ENCODE results near the gene FKBP7. TPM values are rescaled to one million over a fixed set of nuclear protein-coding genes. Genes with fewer than 3 reads are reported as not detected.
A peak's percentile ranks its signal among the peaks of the same experiment; 100 is the strongest.
"Not testable (repeated sequence)": the region's sequence is repeated elsewhere in the genome, so short reads cannot be mapped to it uniquely, and the experiment has no call there.

The FKBP7 gene
- total RNA-seq, result 10 to 100 TPM; 12.3 to 26.0 (median 17.5) TPM

DNA sequence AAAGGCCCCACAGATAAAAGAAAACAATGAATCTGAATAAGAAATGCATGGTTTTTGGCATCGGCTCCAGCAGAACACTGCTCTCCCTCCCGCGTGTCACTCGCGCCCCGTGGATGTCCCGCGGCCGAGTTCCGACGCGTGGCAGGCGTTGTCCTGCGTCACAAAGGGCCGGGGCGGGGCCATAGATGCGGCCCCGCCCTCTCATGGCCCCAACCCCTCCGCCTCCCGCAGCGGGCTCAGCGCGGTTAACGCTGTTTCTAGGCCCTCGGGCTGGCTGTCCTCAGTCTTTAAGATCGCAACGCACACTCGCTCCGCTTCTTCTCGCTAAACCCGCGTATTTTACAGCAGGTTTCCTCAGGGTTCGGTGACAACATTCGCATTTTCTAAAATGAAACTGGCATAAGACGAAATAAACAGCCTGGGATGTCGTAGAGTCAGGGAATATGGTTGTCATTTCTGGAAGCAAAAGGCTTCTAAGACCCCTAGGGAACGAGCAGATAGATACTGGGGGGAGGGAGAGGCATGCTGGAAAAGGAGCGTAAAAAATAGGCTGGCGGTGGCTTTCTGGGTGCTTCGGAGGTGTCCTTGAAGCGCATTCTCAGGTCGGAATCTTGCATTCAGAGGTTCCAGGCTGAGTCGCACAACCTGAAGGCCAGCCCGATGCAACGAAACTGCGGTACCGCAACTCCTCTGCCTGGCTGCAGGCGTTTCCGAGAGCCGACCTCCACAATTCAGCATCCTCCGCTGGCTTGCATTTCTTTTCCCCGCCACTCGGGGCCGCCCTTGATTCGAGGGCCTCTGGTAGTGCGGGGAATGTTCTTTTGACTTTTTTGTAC is at the start of gene FKBP7:
FKBP7 (minus strand) TSS at position 162 of the 836 bp plus-strand sequence; CDS start at position 61, 101 bp downstream.
- no peaks in the 10 kb centered on the region for H3K27me3 ChIP-seq
- peak; percentile 84 to 85 for DNase-seq (ENCODE audit: low spot score in 2 of 2)
- TF ChIP-seq POLR2A (IDR thresholded peaks at IDR 0.05) (peak; percentile 94 to 97), EP300 (IDR thresholded peaks at IDR 0.05) (peak; percentile 92 to 99)
- TF ChIP-seq, protein P1, sequence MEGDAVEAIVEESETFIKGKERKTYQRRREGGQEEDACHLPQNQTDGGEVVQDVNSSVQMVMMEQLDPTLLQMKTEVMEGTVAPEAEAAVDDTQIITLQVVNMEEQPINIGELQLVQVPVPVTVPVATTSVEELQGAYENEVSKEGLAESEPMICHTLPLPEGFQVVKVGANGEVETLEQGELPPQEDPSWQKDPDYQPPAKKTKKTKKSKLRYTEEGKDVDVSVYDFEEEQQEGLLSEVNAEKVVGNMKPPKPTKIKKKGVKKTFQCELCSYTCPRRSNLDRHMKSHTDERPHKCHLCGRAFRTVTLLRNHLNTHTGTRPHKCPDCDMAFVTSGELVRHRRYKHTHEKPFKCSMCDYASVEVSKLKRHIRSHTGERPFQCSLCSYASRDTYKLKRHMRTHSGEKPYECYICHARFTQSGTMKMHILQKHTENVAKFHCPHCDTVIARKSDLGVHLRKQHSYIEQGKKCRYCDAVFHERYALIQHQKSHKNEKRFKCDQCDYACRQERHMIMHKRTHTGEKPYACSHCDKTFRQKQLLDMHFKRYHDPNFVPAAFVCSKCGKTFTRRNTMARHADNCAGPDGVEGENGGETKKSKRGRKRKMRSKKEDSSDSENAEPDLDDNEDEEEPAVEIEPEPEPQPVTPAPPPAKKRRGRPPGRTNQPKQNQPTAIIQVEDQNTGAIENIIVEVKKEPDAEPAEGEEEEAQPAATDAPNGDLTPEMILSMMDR (IDR thresholded peaks at IDR 0.05), result peak; percentile 51 to 72 (median 64)
- peak within 1 kb of the TSS; percentile 65 to 79 (median 68) for H3K4me3 ChIP-seq
- 2 to 4% methylated on average over 56 of the region's 56 CpGs for WGBS, 2 donors
- H3K4me1 ChIP-seq, result peaks cover 0 to 54% (median 21%) of the 10 kb centered on the region in 4 donors
- H3K9me3 ChIP-seq, result no peaks in the 10 kb centered on the region
- peak within 1 kb of the TSS; percentile 94 to 98 (median 98) for H3K27ac ChIP-seq
- H3K36me3 ChIP-seq, result no peaks in the 10 kb centered on the region

DNA sequence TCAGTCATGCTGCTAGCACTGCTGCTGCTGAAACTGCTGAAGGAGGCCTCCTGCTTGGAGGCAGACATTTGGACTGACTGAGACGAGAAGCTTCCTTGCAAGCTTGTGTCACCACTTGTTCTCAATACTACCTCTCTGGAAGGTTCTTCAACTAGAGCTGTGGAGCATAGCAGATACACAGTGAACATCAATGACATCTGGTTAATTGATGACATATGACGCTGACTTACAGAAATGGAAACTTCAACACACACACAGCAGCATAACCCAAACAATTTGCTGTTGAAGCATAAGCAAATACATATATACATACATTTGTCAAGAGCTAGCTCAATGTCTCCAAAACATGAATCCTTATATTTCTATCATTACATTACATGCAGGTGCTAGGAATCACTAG is 49.2 kb upstream of the FKBP7 start:
- peaks cover 0 to 10% (median 2%) of the 10 kb centered on the region in 4 donors for H3K4me1 ChIP-seq
- DNase-seq (ENCODE audit: low spot score in 2 of 2), result no peak
- H3K36me3 ChIP-seq, result peaks cover 0 to 20% (median 0%) of the 10 kb centered on the region in 3 donors
- WGBS, 2 donors, result 87 to 89% methylated on average over 2 of the region's 2 CpGs
- TF ChIP-seq POLR2A (IDR thresholded peaks at IDR 0.05) (no peak), EP300 (IDR thresholded peaks at IDR 0.05) (no peak)
- TF ChIP-seq, protein P1 (IDR thresholded peaks at IDR 0.05), result no peak
- no peak overlapping the region for H3K27ac ChIP-seq
- H3K27me3 ChIP-seq, result no peaks in the 10 kb centered on the region
- no peaks in the 10 kb centered on the region for H3K9me3 ChIP-seq
- no peak overlapping the region for H3K4me3 ChIP-seq

- TF ChIP-seq, protein P1 (IDR thresholded peaks at IDR 0.05), result no peak
- TF ChIP-seq POLR2A (IDR thresholded peaks at IDR 0.05) (no peak), EP300 (IDR thresholded peaks at IDR 0.05) (no peak)
- DNase-seq (ENCODE audit: low spot score in 2 of 2), result no peak
- Histone ChIP-seq H3K9me3 (no peaks in the 10 kb centered on the region), H3K4me1 (peaks cover 0 to 10% (median 2%) of the 10 kb centered on the region in 4 donors), H3K36me3 (peaks cover 0 to 11% (median 0%) of the 10 kb centered on the region in 3 donors), H3K27me3 (no peaks in the 10 kb centered on the region), H3K27ac (no peak overlapping the region), H3K4me3 (no peak overlapping the region)
- 94 to 96% methylated on average over 4 of the region's 4 CpGs for WGBS, 2 donors
These were observed 47.9 kb upstream of the FKBP7 start for GRCh38 chr2:178526256-178526655.

DNA sequence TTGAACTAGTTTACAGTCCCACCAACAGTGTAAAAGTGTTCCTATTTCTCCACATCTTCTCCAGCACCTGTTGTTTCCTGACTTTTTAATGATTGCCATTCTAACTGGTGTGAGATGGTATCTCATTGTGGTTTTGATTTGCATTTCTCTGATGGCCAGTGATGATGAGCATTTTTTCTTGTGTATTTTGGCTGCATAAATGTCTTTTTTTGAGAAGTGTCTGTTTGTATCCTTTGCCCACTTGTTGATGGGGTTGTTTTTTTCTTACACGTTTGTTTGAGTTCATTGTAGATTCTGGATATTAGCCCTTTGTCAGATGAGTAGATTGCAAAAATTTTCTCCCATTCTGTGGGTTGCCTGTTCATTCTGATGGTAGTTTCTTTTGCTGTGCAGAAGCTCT is 47.1 kb upstream of the FKBP7 start:
- not testable (repeated sequence) for H3K27me3 ChIP-seq

DNA sequence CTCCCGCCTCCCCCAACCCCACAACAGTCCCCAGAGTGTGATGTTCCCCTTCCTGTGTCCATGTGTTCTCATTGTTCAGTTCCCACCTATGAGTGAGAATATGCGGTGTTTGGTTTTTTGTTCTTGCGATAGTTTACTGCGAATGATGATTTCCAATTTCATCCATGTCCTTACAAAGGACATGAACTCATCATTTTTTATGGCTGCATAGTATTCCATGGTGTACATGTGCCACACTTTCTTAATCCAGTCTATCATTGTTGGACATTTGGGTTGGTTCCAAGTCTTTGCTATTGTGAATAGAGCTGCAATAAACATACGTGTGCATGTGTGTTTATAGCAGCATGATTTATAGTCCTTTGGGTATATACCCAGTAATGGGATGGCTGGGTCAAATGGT is 46.6 kb upstream of the FKBP7 start:
- not testable (repeated sequence) for H3K4me3 ChIP-seq; DNase-seq (ENCODE audit: low spot score in 2 of 2); H3K27ac ChIP-seq; H3K36me3 ChIP-seq; H3K9me3 ChIP-seq; H3K27me3 ChIP-seq
- WGBS, 2 donors, result 95 to 98% methylated on average over 4 to 5 of the region's 5 CpGs
- H3K4me1 ChIP-seq, result peaks cover 0 to 10% (median 2%) of the 10 kb centered on the region in 4 donors

More for the DNA sequence above, 47.1 kb upstream of the FKBP7 start:
- not testable (repeated sequence) for H3K36me3 ChIP-seq; H3K27ac ChIP-seq; H3K4me3 ChIP-seq; H3K9me3 ChIP-seq; DNase-seq (ENCODE audit: low spot score in 2 of 2)
- H3K4me1 ChIP-seq, result peaks cover 0 to 10% (median 2%) of the 10 kb centered on the region in 4 donors
- WGBS, 2 donors, result 67 to 78% methylated on average over 1 of the region's 1 CpG

DNA sequence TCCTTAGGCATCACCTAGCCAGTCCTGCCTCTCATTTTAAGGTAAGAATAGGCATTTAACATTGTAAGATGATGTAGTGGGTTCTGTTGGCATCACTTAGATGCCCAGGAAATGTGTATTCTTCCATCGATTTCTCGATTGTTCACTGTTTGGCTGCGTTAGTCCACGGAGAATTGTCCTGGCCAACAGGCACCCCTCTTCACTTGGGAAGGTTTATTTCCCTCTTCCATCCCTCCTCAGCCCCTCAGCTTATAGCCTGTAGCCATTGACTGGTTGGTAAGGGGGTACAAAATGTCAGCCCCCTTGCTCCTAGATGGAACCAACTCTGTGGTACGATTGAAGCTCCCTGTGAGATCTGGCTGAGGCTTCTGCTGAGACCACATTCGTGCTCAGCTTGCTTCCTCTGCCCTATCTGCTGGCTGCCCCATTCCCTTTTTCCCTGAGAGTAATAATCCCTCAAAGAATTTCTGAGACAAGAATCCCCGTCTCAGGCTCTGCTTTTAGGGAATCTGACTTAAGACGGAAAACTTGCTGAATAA is 45.3 kb upstream of the FKBP7 start:
- H3K36me3 ChIP-seq, result peaks cover 0 to 17% (median 0%) of the 10 kb centered on the region in 3 donors
- H3K4me1 ChIP-seq, result peaks cover 0 to 10% (median 2%) of the 10 kb centered on the region in 4 donors
- WGBS, 2 donors, result 46 to 49% methylated on average over 8 of the region's 8 CpGs
- no peaks in the 10 kb centered on the region for H3K27me3 ChIP-seq
- peak overlapping the region; percentile 5 to 79 (median 58) for H3K27ac ChIP-seq
- no peak for DNase-seq (ENCODE audit: low spot score in 2 of 2)
- no peaks in the 10 kb centered on the region for H3K9me3 ChIP-seq
- peak overlapping the region; percentile 31 to 70 (median 54) for H3K4me3 ChIP-seq
- TF ChIP-seq, protein P1 (IDR thresholded peaks at IDR 0.05), result no peak

Measured in tibial nerve (tissue), 4 donors.